Mucosa of descending colon (tissue), 3 donors: ENCODE results near the gene SCG5. TPM values are rescaled to one million over a fixed set of nuclear protein-coding genes. Genes with fewer than 3 reads are reported as not detected.

Experiments used
- ATAC-seq: fragments of 200-7000 bp; cut with Tn5 transposase; one replicate; pipeline ENCODE4 v1.9.1; 2020; ENCODE audit warnings: mild to moderate bottlenecking, moderate library complexity
- DNase-seq, 3 donors: peaks; one replicate each; pipeline ENCODE4 v3.0.0-alpha.2; 2020
- H3K36me3 ChIP-seq: fragments of 200-600 bp; one replicate; pipeline ENCODE4 v1.8.0; 2021; ENCODE audit warnings: low read depth, mild to moderate bottlenecking
- H3K4me1 ChIP-seq: fragments of 200-600 bp; one replicate; pipeline ENCODE4 v1.8.0; 2021; ENCODE audit warnings: low read depth, mild to moderate bottlenecking
- H3K4me3 ChIP-seq: fragments of 200-600 bp; one replicate; pipeline ENCODE4 v1.8.0; 2021; ENCODE audit warnings: mild to moderate bottlenecking
- H3K9me3 ChIP-seq: fragments of 200-600 bp; one replicate; pipeline ENCODE4 v1.8.0; 2021; ENCODE audit warnings: mild to moderate bottlenecking
- intact Hi-C, 2 donors: fragments of 100-400 bp; cut with DNase I in 1 of 2; cut with micrococcal nuclease in 1 of 2; formaldehyde crosslinking; loops; one replicate each; pipeline versions ENCODE4 v1.11.0 to v1.11.1; 2022; cut with DNase I, micrococcal nuclease
- total RNA-seq, 3 donors: library from RNA; stranded (reverse); fragmentation: NEBNext Ultra II Directional in 2 of 3; extraction: Animal tissue kit (Norgen Biotek cat#: 25700) in 2 of 3; gene quantifications; one replicate each; pipeline versions ENCODE4 v1.2.1 to v1.2.4, GENCODE V29; 2021 to 2023
- TF ChIP-seq, protein P1 (sequence below): fragments of 200-600 bp; IDR thresholded peaks from one replicate; pipeline ENCODE4 v1.8.0; 2022; ENCODE audit warnings: antibody characterized with exemption, mild to moderate bottlenecking
- donor health status: DM: no; HTN: no; CAD: no; lungs with moderate emphysema.
- donor health status: DM: no; HTN: no; CAD: no.
- donor health status: DM: no; HTN: yes; CAD: no.

SCG5 gene
- total RNA-seq, 3 donors from 2014 or later, result 4.2 to 7.0 (median 5.7) TPM

DNA sequence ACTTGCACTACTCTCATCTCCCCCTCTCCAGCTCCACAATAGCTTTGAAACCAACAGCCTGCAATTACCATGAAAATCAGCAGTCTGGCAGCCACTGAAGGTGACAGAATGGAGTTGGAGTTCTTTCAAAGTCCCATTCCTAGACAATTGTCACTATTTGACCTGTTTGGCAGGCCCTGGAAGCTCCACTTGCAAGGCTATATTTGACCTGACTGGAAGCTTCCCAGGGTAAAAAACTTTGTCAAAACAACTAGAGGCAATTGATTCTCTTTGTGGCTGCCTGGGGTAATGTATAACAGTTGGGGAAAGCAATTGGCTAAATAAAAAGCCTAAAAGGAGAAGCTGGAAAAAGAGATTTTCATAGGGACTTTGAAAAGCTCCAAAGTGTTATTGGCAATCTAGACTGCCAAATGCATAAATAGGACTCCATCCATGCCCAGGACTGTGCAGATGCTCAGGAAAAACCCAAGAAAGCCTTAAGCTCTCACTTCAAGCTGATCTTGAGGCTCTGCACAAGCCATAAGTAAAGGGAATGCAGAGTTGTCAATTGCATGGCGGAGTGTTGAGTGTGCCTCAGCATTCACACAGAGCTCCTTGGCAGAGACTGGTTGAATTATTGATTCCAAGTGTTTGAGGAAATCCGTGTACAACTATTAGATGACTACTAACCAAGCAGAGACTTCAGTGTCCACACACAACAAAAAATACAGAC is 94.6 kb downstream of the SCG5 start:
- TF ChIP-seq, protein P1, sequence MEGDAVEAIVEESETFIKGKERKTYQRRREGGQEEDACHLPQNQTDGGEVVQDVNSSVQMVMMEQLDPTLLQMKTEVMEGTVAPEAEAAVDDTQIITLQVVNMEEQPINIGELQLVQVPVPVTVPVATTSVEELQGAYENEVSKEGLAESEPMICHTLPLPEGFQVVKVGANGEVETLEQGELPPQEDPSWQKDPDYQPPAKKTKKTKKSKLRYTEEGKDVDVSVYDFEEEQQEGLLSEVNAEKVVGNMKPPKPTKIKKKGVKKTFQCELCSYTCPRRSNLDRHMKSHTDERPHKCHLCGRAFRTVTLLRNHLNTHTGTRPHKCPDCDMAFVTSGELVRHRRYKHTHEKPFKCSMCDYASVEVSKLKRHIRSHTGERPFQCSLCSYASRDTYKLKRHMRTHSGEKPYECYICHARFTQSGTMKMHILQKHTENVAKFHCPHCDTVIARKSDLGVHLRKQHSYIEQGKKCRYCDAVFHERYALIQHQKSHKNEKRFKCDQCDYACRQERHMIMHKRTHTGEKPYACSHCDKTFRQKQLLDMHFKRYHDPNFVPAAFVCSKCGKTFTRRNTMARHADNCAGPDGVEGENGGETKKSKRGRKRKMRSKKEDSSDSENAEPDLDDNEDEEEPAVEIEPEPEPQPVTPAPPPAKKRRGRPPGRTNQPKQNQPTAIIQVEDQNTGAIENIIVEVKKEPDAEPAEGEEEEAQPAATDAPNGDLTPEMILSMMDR, result no peak
- H3K36me3 ChIP-seq, result no peaks in the 10 kb centered on the region
- no peak for ATAC-seq

DNA sequence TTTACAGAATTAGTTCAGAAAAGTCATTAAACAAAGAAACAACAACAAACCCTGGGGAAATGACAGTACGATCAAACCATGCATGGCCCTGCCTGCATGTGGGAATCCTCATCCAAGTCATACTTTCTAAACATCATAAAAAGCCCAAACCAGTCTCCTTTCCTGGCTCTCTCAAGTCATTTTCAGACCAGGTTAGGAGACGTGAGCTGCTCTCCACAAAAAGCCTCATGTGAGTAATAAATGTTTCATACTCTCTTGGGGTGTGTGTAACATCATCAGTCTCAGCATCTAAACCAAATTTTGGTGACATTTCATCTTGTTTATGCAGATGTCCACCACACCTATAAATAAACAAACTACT is 95.2 kb downstream of the SCG5 start:
- TF ChIP-seq, protein P1, result no peak
- H3K4me3 ChIP-seq, result no peak overlapping the region
- no peaks in the 10 kb centered on the region for H3K36me3 ChIP-seq
- no peaks in the 10 kb centered on the region for H3K4me1 ChIP-seq
- no peaks in the 10 kb centered on the region for H3K9me3 ChIP-seq
- ATAC-seq (no peak), DNase-seq (no peak)
- intact Hi-C loops, result no loop called here

More for the DNA sequence above, 94.6 kb downstream of the SCG5 start:
- Histone ChIP-seq H3K9me3 (no peaks in the 10 kb centered on the region), H3K4me1 (no peaks in the 10 kb centered on the region), H3K4me3 (no peak overlapping the region)
- no peak for DNase-seq
- intact Hi-C loops, result no loop called here

DNA sequence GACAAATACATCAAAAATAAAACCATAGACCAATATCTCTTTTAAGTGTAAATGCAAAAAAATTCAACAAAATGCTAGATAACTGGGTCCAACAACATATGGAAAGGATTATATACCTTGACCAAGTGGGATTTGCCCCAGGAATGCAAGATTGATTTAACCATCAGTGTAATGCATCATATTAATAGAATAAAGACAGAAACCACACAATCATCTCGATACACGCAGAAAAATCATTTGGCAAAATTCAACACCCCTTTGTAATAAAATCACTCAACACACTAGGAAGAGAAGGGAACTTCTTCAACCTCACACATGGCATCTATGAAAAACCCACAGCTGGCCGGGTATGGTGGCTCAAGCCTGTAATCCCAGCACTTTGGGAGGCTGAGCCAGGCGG is 95.8 kb downstream of the SCG5 start:
- intact Hi-C loops, result no loop called here
- Histone ChIP-seq H3K36me3 (no peaks in the 10 kb centered on the region), H3K4me3 (no peak overlapping the region), H3K9me3 (no peaks in the 10 kb centered on the region), H3K4me1 (no peaks in the 10 kb centered on the region)
- DNase-seq, result no peak
- ATAC-seq, result no peak
- TF ChIP-seq, protein P1, result no peak

DNA sequence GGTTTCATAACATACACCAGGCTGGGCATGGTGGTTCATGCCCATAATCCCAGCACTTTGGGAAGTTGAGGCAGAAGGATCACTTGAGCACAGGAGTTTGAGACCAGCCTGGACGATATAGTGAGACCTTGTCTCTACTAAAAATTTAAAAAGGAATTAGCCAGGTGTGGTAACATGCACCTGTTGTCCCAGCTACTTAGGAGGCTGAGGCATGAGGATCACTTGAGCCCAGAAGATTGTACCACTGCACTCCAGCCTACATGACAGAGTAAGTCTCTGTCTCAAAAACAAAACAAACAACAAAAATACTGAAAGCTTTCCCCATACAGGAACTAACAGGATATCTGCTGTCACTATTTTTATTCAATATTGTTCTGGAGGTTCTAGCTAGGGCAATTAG is 97.2 kb downstream of the SCG5 start:
- no peaks in the 10 kb centered on the region for H3K9me3 ChIP-seq
- DNase-seq (no peak), ATAC-seq (no peak)
- H3K36me3 ChIP-seq, result no peaks in the 10 kb centered on the region
- no peak overlapping the region for H3K4me3 ChIP-seq
- intact Hi-C loops, result no loop called here
- TF ChIP-seq, protein P1, result no peak
- H3K4me1 ChIP-seq, result no peaks in the 10 kb centered on the region

DNA sequence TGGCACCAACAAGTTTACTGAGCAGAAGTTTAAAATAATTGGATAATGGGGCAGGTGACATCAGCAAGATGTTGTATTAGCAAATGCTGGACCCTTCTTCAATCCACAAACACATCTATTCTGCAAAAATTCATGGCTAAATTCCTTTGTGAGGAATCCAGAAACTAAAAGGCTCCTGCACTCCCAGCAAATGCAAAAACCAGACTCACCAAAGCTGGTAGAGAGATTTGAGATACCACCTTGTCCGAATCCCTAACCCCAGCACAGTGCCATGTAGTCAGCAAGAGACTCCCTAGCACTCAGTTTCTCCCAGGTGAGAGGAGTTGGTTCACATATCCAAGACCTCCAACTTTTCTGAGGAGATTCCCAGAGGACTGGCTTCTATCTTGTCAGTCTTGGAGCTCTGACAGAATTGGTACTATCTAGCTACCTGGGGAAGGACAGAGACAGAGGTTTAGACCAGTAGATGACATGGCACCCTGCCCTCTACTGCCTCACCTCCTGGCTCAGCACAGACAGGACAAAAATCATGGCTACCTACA is 98.1 kb downstream of the SCG5 start:
- Histone ChIP-seq H3K9me3 (no peaks in the 10 kb centered on the region), H3K4me3 (no peak overlapping the region), H3K36me3 (no peaks in the 10 kb centered on the region), H3K4me1 (no peaks in the 10 kb centered on the region)
- TF ChIP-seq, protein P1, result no peak
- ATAC-seq (no peak), DNase-seq (no peak)
- intact Hi-C loops, result no loop called here
